SH-SY5Y (cell line): ENCODE results near the gene CPA5.

Experiments
- GATA2 ChIP-seq: IDR thresholded peaks from 2 replicates; pipeline ENCODE4 v1.6.1; 2011; ENCODE audit warnings: mild to moderate bottlenecking, low read depth, low read length
- GATA3 ChIP-seq: IDR thresholded peaks from 2 replicates; pipeline ENCODE4 v1.6.1; 2011; ENCODE audit warnings: low read depth, mild to moderate bottlenecking, low read length, moderate library complexity

Gene CPA5

DNA sequence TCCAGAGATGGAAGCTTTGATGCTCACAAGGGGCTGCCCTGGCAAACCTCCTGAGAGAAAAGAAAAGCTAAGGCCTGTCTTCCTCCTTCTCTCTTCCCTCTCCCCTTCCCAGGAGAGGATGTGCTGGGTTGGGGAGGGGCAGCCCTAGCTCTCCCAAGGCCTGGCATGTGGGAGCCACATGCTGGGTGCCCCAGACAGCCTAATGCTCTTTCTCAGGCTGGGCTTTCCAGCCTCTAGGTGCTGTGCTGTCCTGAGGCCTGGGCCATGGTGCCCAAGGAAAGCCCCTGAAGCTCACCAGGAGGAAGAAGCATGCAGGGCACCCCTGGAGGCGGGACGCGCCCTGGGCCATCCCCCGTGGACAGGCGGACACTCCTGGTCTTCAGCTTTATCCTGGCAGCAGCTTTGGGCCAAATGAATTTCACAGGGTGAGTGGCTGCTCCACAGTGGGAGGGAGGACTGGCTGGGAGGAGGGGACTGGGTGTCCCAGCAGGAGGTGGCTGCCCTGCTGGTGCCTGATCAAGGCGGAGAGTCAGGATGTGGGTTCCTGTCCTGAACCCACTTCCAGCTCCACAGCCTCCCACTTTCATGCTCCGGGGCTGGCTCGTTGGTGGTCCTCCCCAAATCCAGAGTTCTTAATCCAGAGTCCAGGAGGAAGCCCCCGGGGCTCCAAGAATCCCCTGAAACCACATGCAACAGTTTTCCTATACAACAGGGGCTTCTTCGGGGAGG lies 1.7 kb downstream of the CPA5 start:
- TF ChIP-seq GATA2 (no peak), GATA3 (no peak)

- TF ChIP-seq GATA2 = no peak
- no peak for TF ChIP-seq GATA3
Observed at GRCh38 chr7:130346941-130347340, 2.3 kb downstream of the CPA5 start.

GRCh38 chr7:130349911-130350782 lies 5.5 kb downstream of the CPA5 start:
- TF ChIP-seq GATA2 (no peak), GATA3 (no peak)

DNA sequence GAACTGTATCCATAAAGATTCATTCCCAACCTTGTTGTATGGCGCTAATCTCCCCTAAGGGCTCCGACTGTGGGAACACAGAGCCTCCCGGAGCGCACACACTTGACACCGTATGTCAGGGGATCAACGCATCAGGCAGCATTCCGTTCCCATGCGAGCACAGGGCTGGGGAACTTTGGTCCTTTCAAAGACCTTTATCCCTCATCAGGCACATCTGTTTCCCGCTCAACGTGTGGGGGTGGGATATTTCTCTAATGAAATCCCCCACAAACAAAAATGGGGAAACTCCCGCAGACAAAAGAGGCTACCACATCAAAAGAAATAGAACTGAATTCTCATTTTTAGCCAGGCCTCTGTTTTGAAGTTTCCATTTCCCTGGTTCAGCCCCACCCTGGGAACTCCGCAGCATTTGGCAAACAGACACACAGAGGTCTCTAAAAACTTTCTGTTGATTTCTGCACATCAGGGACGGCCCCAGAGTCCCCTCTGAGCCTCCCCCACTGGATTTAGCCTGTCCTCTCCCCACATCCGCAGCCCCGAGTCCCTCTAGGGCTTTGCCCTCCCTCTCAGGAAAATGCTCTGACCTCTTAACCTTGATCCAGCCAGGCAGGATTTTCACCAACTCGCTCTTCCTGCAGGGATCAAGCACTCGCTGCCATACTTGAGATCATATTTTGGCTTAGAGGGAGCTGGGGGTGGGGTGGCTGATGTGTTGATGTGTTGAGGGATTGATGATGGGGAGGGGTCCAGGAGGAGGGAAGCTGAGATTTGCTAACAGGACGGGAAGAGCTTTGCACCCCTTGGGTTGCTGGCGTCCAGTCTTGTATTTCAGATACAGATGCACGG lies 6.6 kb downstream of the CPA5 start:
- TF ChIP-seq GATA3 = no peak
- no peak for TF ChIP-seq GATA2

DNA sequence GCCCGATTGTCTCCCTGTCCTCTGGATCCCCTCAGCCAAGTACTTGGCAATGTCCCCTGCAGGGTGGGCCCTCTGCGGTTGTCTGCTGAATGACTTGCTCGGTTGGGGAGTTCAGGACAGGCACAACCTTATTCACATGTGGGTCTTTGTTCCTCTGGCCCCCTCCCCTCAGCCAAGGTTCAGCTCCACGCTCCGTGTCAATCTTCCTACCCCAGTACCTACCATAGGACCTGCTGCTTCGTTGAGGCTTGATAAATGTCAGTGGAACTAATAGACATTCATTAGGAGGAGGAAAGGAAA lies 7.1 kb downstream of the CPA5 start:
- TF ChIP-seq GATA3 (no peak), GATA2 (no peak)

- no peak for TF ChIP-seq GATA2
- TF ChIP-seq GATA3 = no peak
Observed at GRCh38 chr7:130352194-130353074, 7.8 kb downstream of the CPA5 start.

GRCh38 chr7:130353196-130353595 lies 8.6 kb downstream of the CPA5 start:
- no peak for TF ChIP-seq GATA3
- TF ChIP-seq GATA2 = no peak

GRCh38 chr7:130356121-130356875 lies 11.7 kb downstream of the CPA5 start:
- TF ChIP-seq GATA3 (no peak), GATA2 (no peak)

GRCh38 chr7:130356876-130357611 lies 12.4 kb downstream of the CPA5 start:
- no peak for TF ChIP-seq GATA3
- no peak for TF ChIP-seq GATA2

GRCh38 chr7:130358471-130358870 lies 13.9 kb downstream of the CPA5 start:
- TF ChIP-seq GATA3 (no peak), GATA2 (no peak)

- TF ChIP-seq GATA2 (no peak), GATA3 (no peak)
Observed at GRCh38 chr7:130359276-130359857, 14.8 kb downstream of the CPA5 start.

GRCh38 chr7:130360518-130360917 lies 15.9 kb downstream of the CPA5 start:
- TF ChIP-seq GATA2 (no peak), GATA3 (no peak)
